ENCODE data around the gene VIPAS39. TPM values are rescaled to one million over a fixed set of nuclear protein-coding genes. Genes with fewer than 3 reads are reported as not detected.

VIPAS39 gene
- total RNA-seq, 1 experiment from 2014 or later, result 18.5 TPM

DNA sequence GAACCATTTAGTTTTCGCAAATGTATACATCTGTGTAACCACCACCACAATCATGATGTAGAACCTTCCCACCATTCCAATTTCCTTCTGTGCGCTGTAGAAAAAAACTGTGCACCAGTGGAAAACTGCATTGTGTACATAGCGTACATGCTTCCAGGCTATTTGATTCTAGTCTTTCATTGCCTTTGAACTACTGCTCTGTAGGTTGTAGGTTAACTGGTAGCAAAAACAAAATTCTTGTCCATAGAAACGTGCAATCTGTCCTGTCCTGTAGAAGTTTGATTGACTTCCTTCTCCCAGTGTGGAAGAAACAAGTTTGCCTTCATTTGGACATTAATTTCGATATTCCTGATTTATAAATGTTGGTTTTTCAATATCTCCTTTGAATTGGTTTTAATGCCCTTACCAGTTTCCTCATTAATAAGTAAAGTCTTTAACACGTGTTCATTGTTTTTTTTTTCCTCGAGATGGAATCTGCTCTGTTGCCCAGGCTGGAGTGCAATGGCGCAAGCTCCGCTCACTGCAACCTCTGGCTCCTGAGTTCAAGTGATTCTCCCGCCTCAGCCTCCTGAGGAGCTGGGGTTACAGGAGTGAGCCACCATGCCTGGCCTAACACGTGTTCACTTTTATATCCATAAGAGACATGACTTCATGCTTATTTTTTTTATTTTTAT, 44.8 kb upstream of the VIPAS39 start:
- Histone ChIP-seq H3K4ac (ENCODE audit: low read depth, low read length) (no peak overlapping the region), H3K9ac (ENCODE audit: extremely low read depth, insufficient read length, low read length) (no peak overlapping the region), H3T11ph (ENCODE audit: low read length) (no peak overlapping the region), H2AFZ (ENCODE audit: low read length) (no peak overlapping the region), H4K8ac (replicated peaks; ENCODE audit: insufficient read length, low read depth, low read length) (no peak overlapping the region), H4K91ac (ENCODE audit: insufficient read length, low read depth, low read length) (no peak overlapping the region), H3K27ac (ENCODE audit: insufficient read length, low read depth, low read length) (no peak overlapping the region), H2BK12ac (ENCODE audit: insufficient read length, low read depth, low read length) (no peak overlapping the region), H3K79me1 (ENCODE audit: insufficient read depth, low read depth, low read length, poor library complexity, severe bottlenecking) (no peaks in the 10 kb centered on the region), H2BK15ac (ENCODE audit: low read depth, low read length) (no peak overlapping the region), H4K20me1 (ENCODE audit: control insufficient read depth, insufficient read depth, insufficient read length) (no peaks in the 10 kb centered on the region), H3K9me3 (ENCODE audit: control insufficient read depth, low read depth, low read length) (no peaks in the 10 kb centered on the region), H2AK5ac (ENCODE audit: insufficient read length, low read length) (no peak overlapping the region), H3K23me2 (ENCODE audit: insufficient read length, low read depth, low read length, poor library complexity, severe bottlenecking) (peaks cover 6% of the 10 kb centered on the region), H3K23ac (ENCODE audit: insufficient read length, low read depth, low read length) (no peak overlapping the region), H3K18ac (ENCODE audit: insufficient read length, low read depth, low read length) (no peak overlapping the region), H3K79me2 (ENCODE audit: insufficient read depth, low read length) (no peaks in the 10 kb centered on the region), H3K27me3 (ENCODE audit: insufficient read depth, low read length) (peaks cover 18% of the 10 kb centered on the region), H3K56ac (ENCODE audit: insufficient read length, low read depth, low read length) (no peak overlapping the region), H2BK20ac (ENCODE audit: low read depth, low read length, poor library complexity, severe bottlenecking) (no peak overlapping the region), H3K4me1 (ENCODE audit: insufficient read depth, low read length) (no peaks in the 10 kb centered on the region), H3K14ac (ENCODE audit: insufficient read depth, low read length) (no peak overlapping the region), H2BK5ac (ENCODE audit: insufficient read length, low read length) (no peak overlapping the region), H4K5ac (ENCODE audit: insufficient read length, low read depth, low read length) (no peak overlapping the region), H3K4me2 (ENCODE audit: insufficient read depth, insufficient read length, low read length) (no peak overlapping the region), H2BK120ac (ENCODE audit: low read depth, low read length, poor library complexity, severe bottlenecking) (no peak overlapping the region)
- Mint-ChIP-seq H3K27ac (no peak overlapping the region), H3K4me3 (no peak overlapping the region), H3K9me3 (peaks cover 0 to 5% of the 10 kb centered on the region in 2 experiments; a peak in 2 of 5 replicates), H3K4me1 (peaks cover 3% of the 10 kb centered on the region in 2 experiments; a peak in 3 of 4 replicates), H3K36me3 (ENCODE audit: insufficient read depth in 1 of 3, low read depth in 3 of 3) (0 out of 7 replicates have a peak, but pooled peaks cover 0 to 4% (median 3%) of the 10 kb centered on the region in 3 experiments), H3K27me3 (ENCODE audit: low read depth) (peaks cover 45% of the 10 kb centered on the region)
- no peak for DNase-seq
- WGBS (ENCODE audit: extremely low coverage, insufficient read length, low lambda C conversion rate), result no CpG with 5 or more reads among the region's 11 CpGs
- TF ChIP-seq, protein P1, sequence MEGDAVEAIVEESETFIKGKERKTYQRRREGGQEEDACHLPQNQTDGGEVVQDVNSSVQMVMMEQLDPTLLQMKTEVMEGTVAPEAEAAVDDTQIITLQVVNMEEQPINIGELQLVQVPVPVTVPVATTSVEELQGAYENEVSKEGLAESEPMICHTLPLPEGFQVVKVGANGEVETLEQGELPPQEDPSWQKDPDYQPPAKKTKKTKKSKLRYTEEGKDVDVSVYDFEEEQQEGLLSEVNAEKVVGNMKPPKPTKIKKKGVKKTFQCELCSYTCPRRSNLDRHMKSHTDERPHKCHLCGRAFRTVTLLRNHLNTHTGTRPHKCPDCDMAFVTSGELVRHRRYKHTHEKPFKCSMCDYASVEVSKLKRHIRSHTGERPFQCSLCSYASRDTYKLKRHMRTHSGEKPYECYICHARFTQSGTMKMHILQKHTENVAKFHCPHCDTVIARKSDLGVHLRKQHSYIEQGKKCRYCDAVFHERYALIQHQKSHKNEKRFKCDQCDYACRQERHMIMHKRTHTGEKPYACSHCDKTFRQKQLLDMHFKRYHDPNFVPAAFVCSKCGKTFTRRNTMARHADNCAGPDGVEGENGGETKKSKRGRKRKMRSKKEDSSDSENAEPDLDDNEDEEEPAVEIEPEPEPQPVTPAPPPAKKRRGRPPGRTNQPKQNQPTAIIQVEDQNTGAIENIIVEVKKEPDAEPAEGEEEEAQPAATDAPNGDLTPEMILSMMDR (conservative IDR thresholded peaks at IDR 0.05), result no peak
